WERI-Rb-1 (cell line): ENCODE results near the gene IDH3A.

ENCODE experiments used
- DNase-seq: peaks from one replicate; pipeline ENCODE4 v3.0.0-alpha.2; 2020
- H3K27ac ChIP-seq: fragments of 250-450 bp; sonication (Bioruptor Pico); 2 replicates; pipeline ENCODE4 v1.5.1; 2020; ENCODE audit warnings: mild to moderate bottlenecking, moderate library complexity
- H3K27me3 ChIP-seq: fragments of 250-450 bp; sonication (Bioruptor Pico); 2 replicates; pipeline ENCODE4 v1.5.1; 2021; ENCODE audit warnings: mild to moderate bottlenecking, low read depth, moderate library complexity; ENCODE audit not compliant: insufficient read depth, severe bottlenecking
- H3K36me3 ChIP-seq: fragments of 250-450 bp; sonication (Bioruptor Pico); 2 replicates; pipeline ENCODE4 v1.5.1; 2020; ENCODE audit warnings: mild to moderate bottlenecking, moderate library complexity
- H3K4me3 ChIP-seq: 2 replicates; pipeline ENCODE4 v1.5.1; 2011; ENCODE audit warnings: low read depth, mild to moderate bottlenecking, control low read depth, low read length
- H3K9me3 ChIP-seq: fragments of 250-450 bp; sonication (Bioruptor Pico); 2 replicates; pipeline ENCODE4 v1.5.1; 2021; ENCODE audit warnings: mild to moderate bottlenecking, moderate library complexity; ENCODE audit not compliant: severe bottlenecking
- CTCF ChIP-seq: IDR thresholded peaks from 2 replicates; pipeline ENCODE4 v1.5.1; 2011; ENCODE audit warnings: low read depth, mild to moderate bottlenecking, control low read depth, inconsistent platforms, low read length

Gene IDH3A

GRCh38 chr15:78204351-78205309 lies 55.5 kb downstream of the IDH3A start:
- no peaks in the 10 kb centered on the region for H3K36me3 ChIP-seq
- no peak for TF ChIP-seq CTCF
- no peak overlapping the region for H3K27ac ChIP-seq
- DNase-seq, result no peak
- H3K4me3 ChIP-seq, result no peak overlapping the region
- no peaks in the 10 kb centered on the region for H3K9me3 ChIP-seq
- H3K27me3 ChIP-seq, result no peaks in the 10 kb centered on the region

- no peaks in the 10 kb centered on the region for H3K36me3 ChIP-seq
- no peaks in the 10 kb centered on the region for H3K9me3 ChIP-seq
- DNase-seq, result no peak
- H3K27me3 ChIP-seq, result no peaks in the 10 kb centered on the region
- TF ChIP-seq CTCF, result no peak
- no peak overlapping the region for H3K27ac ChIP-seq
- H3K4me3 ChIP-seq, result no peak overlapping the region
Measured at GRCh38 chr15:78205337-78205736, 56.2 kb downstream of the IDH3A start.

GRCh38 chr15:78205856-78206255 lies 56.7 kb downstream of the IDH3A start:
- no peaks in the 10 kb centered on the region for H3K9me3 ChIP-seq
- no peak overlapping the region for H3K4me3 ChIP-seq
- no peak overlapping the region; the same call in none of the 2 replicates for H3K27ac ChIP-seq
- H3K36me3 ChIP-seq, result no peaks in the 10 kb centered on the region
- DNase-seq, result no peak
- no peak for TF ChIP-seq CTCF
- no peaks in the 10 kb centered on the region for H3K27me3 ChIP-seq

- H3K36me3 ChIP-seq, result no peaks in the 10 kb centered on the region
- H3K27me3 ChIP-seq, result no peaks in the 10 kb centered on the region
- no peak overlapping the region; the same call in 1 of the 2 replicates for H3K27ac ChIP-seq
- no peak for TF ChIP-seq CTCF
- H3K9me3 ChIP-seq, result no peaks in the 10 kb centered on the region
- H3K4me3 ChIP-seq, result no peak overlapping the region
- peak; percentile 30 for DNase-seq
Measured at GRCh38 chr15:78206326-78207109, 57.4 kb downstream of the IDH3A start.

- peak overlapping the region; percentile 7; the same call in 1 of the 2 replicates for H3K27ac ChIP-seq
- no peak for DNase-seq
- no peak overlapping the region for H3K4me3 ChIP-seq
- no peak for TF ChIP-seq CTCF
- H3K27me3 ChIP-seq, result no peaks in the 10 kb centered on the region
- no peaks in the 10 kb centered on the region for H3K36me3 ChIP-seq
- no peaks in the 10 kb centered on the region for H3K9me3 ChIP-seq
Measured at GRCh38 chr15:78207110-78207458, 57.9 kb downstream of the IDH3A start.
